ENCODE measurements around the gene SAT1. TPM values are rescaled to one million over a fixed set of nuclear protein-coding genes. Genes with fewer than 3 reads are reported as not detected.
A peak's percentile ranks its signal among the peaks of the same experiment; 100 is the strongest.
"Not testable (repeated sequence)": the region's sequence is repeated elsewhere in the genome, so short reads cannot be mapped to it uniquely, and the experiment has no call there.

SAT1 gene
- total RNA-seq = 100 to 1,000 TPM; 183 to 212 (median 195) TPM

DNA sequence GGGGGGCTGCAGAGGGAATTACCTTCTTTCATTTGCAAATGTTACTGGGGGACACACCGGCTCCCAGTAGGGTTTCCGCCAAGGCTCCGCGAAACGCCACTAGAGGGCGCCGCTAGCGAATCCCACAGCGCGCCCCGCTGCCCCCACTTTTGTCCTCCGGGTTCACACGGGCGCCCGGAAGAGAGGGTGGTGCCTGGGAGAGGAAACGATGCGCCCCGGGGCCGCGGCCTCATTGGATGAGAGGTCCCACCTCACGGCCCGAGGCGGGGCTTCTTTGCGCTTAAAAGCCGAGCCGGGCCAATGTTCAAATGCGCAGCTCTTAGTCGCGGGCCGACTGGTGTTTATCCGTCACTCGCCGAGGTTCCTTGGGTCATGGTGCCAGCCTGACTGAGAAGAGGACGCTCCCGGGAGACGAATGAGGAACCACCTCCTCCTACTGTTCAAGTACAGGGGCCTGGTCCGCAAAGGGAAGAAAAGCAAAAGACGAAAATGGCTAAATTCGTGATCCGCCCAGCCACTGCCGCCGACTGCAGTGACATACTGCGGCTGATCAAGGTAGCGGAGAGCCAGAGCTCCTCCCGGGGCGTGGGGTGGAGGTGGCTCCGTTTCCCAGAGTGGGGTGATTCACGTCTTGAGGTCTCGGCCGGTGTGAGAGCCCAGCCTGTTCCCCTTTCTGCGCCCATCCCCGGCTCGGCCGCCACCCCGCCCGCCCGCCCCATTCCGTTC is at the start of gene SAT1:
SAT1 (plus strand) TSS at position 311 of the 726 bp plus-strand sequence; CDS start at position 490, 179 bp downstream.
- H3K4me3 ChIP-seq (ENCODE audit: low read depth, poor library complexity, severe bottlenecking) = peak within 1 kb of the TSS; percentile 43
- peak in 1 of 2 donors; percentile 82 for TF ChIP-seq POLR2A (IDR thresholded peaks at IDR 0.05)
- TF ChIP-seq, protein P1, sequence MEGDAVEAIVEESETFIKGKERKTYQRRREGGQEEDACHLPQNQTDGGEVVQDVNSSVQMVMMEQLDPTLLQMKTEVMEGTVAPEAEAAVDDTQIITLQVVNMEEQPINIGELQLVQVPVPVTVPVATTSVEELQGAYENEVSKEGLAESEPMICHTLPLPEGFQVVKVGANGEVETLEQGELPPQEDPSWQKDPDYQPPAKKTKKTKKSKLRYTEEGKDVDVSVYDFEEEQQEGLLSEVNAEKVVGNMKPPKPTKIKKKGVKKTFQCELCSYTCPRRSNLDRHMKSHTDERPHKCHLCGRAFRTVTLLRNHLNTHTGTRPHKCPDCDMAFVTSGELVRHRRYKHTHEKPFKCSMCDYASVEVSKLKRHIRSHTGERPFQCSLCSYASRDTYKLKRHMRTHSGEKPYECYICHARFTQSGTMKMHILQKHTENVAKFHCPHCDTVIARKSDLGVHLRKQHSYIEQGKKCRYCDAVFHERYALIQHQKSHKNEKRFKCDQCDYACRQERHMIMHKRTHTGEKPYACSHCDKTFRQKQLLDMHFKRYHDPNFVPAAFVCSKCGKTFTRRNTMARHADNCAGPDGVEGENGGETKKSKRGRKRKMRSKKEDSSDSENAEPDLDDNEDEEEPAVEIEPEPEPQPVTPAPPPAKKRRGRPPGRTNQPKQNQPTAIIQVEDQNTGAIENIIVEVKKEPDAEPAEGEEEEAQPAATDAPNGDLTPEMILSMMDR (IDR thresholded peaks at IDR 0.05) = no peak
- intact Hi-C loops (cut with DNase I; ENCODE audit: low total_unique reads) = no loop called here
- peak; percentile 92 to 98 for DNase-seq (ENCODE audit: low spot score in 2 of 2)
- WGBS, 2 donors = 0 to 36% methylated on average over 20 to 57 of the region's 58 CpGs

DNA sequence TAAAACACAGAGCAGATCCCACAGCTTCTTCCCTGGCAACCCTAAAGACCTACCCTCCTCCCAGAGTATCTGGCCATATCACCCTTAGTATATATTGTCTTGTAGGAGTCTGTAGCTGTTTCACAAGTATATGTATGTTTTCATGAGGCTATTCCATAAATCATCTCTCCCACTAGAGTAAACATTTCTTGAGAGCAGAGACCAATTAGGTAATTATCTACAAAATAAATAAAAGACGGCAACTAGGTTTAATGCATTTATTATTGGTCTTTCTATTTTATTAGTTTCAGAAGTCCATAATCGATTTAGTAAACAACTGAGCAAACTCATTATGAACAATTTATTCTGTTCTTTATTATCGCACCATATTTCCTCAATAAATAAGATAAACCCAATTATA is 46.9 kb upstream of the SAT1 start:
- no peak for DNase-seq (ENCODE audit: low spot score in 2 of 2)
- no peak for TF ChIP-seq POLR2A (IDR thresholded peaks at IDR 0.05)
- TF ChIP-seq, protein P1 (IDR thresholded peaks at IDR 0.05) = no peak
- intact Hi-C loops (cut with DNase I; ENCODE audit: low total_unique reads) = no loop called here
- no peak overlapping the region for H3K4me3 ChIP-seq (ENCODE audit: low read depth, poor library complexity, severe bottlenecking)
- WGBS, 2 donors = 52 to 91% methylated on average over 3 of the region's 3 CpGs

DNA sequence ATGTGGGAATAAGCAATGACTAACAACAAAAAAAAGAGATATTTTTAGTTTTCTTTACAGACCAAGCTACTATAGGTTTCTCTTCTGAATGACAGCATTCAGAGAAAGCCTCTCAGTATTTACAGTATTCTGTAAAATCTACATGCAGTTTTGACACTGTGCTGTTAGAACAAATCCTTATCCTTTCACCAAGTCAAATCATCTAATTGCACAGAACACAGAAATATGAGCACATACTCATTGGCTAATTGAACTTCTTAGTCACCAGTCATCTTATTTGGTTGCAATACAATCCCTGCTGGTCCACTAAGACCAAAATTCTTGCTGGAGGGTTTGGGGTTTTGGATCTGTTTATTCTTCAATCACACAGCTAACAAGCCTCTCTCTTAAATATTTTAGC is 45.6 kb upstream of the SAT1 start:
- H3K4me3 ChIP-seq (ENCODE audit: low read depth, poor library complexity, severe bottlenecking) = no peak overlapping the region
- DNase-seq (ENCODE audit: low spot score in 2 of 2) = no peak
- intact Hi-C loops (cut with DNase I; ENCODE audit: low total_unique reads) = no loop called here
- TF ChIP-seq POLR2A (IDR thresholded peaks at IDR 0.05) = no peak
- TF ChIP-seq, protein P1 (IDR thresholded peaks at IDR 0.05) = no peak

DNA sequence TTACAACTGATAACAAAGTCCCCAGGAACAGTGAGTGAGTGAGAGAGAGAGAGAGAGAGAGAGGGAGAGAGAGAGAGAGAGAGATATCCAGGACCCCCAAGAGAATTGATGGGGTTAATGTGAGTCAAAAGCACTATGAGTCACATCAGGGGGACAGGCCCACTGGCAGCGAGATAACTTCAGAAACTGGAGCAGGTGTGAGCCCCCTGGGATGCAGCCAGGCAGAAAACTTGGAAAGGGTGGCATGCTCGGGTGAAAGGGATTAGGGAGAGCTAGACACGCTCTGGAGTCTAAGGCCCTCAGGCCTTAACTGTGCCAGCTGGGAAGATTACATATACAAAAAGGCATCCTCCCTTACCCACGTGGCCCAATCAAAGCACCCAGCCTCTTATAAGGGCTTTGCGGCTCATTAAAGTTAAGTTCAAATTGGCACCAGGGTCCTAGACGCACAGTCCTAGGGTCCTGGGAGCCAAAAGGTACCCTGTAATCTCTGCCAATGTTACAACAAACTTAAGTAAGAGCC is 40.7 kb upstream of the SAT1 start:
- intact Hi-C loops (cut with DNase I; ENCODE audit: low total_unique reads) = no loop called here
- peak in 1 of 2 donors; percentile 43 for DNase-seq (ENCODE audit: low spot score in 2 of 2)
- H3K4me3 ChIP-seq (ENCODE audit: low read depth, poor library complexity, severe bottlenecking) = peak overlapping the region; percentile 43
- WGBS, 2 donors = 0 to 22% methylated on average over 6 of the region's 6 CpGs
- no peak for TF ChIP-seq POLR2A (IDR thresholded peaks at IDR 0.05)
- TF ChIP-seq, protein P1 (IDR thresholded peaks at IDR 0.05) = no peak

DNA sequence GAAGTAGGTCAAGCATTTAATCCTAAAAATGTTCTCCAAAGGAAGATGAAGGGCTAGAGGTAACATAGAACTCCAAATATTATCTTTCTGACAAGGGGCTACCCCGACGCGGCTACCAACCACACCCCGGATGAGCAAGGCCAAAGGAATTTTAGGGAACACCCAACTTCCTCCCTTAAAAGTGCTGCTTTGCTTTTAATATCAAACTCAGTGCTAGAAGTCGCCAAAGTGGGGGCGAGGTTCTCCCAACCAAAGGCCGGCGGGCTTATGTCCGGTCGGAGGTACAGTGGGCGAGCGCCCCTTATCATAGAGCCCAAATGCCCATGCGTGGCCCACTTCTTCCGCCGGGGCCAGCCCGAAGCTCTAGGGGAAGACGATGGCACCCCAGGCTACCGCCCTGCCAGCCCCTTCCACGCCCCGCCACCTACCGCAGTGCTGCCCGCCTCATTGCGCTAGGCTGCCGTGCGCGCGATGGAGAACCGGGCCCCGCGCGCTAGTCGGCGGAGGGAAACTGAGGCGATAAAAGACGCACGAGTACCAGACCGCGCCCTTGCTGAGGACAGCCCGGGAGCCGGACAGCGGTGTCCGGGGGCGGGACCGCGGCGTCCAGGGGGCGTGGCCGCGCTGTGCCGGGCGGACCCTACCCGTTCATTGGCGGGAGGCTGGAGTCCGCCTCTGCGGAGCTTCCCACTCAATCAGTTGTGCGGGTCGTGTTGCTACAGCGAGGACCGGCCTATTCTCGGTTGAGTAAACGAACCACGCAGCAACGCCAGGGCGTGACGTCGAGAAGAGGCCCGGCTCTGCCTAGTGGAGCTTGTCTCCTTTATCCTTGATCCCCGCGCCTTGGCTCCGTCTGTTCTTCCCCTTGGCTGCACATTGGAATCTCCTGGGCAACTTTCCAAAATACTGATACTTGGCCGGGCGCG is 40.0 kb upstream of the SAT1 start, which contains the start of gene ACOT9:
ACOT9 (minus strand) TSS at position 580 of the 926 bp plus-strand sequence; CDS start at position 448, 132 bp downstream.
- WGBS, 2 donors = 1 to 29% methylated on average over 6 to 48 of the region's 73 CpGs
- peak within 1 kb of the TSS; percentile 43 for H3K4me3 ChIP-seq (ENCODE audit: low read depth, poor library complexity, severe bottlenecking)
- intact Hi-C loops (cut with DNase I; ENCODE audit: low total_unique reads) = no loop called here
- TF ChIP-seq, protein P1 (IDR thresholded peaks at IDR 0.05) = no peak
- no peak for TF ChIP-seq POLR2A (IDR thresholded peaks at IDR 0.05)
- peak; percentile 87 to 98 for DNase-seq (ENCODE audit: low spot score in 2 of 2)

DNA sequence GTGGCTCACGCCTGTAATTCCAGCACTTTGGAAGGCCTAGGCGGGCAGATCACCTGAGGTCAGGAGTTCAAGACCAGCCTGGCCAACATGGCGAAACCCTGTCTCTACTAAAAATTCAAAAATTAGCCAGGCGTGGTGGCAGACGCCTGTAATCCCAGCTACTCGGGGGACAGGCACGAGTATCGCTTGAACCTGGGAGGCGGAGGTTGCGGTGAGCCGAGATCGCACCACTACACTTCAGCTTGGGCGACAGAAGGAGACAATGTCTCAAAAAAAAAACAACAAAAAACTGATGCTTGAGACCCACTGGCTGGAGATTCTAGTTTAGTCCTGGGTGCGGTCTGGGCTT is 39.4 kb upstream of the SAT1 start:
- WGBS, 2 donors = 47 to 67% methylated on average over 13 to 14 of the region's 14 CpGs
- DNase-seq (ENCODE audit: low spot score in 2 of 2); H3K4me3 ChIP-seq (ENCODE audit: low read depth, poor library complexity, severe bottlenecking); intact Hi-C loops (cut with DNase I; ENCODE audit: low total_unique reads): not testable (repeated sequence)
